Measurements from ENCODE around the gene ANXA7.

ANXA7 gene

GRCh38 chr10:73413528-73414229 is at the start of gene ANXA7:
ANXA7 (minus strand) TSS chr10:73414058; CDS start chr10:73400856, 13,202 bp downstream.
- DNase-seq (ENCODE audit: low spot score), result peak; percentile 94

- DNase-seq (ENCODE audit: low spot score), result no peak
These were observed 47.0 kb upstream of the ANXA7 start for GRCh38 chr10:73460897-73461296.

DNA sequence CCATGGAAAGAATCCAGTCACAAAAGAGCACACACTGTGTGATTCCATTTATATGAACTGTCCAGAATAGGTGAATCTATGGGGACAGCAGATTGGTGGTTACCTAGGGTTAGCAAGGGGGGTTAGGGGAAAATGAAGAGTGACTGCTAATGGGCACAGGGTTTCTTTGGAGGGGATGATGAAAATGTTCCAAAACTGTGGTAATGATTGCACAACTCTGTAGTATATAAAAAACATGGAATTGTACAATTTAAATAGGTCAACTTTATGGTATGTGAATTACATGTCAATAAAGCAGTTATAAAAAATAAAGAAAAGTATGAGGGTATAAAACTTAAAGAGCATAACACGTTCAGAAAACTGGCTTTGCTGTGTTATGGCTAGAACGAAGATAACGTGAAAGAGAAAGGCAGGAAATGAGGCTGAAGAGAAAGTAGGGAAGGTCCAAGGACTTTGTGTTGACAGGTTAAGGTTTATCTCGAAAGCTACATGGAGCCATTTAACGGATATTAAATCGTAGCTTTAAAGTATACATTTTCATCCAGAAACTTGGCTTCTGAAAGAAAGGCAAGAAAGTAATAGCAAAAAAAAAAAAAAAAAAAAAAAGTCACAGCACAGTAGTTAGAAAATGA is 45.9 kb upstream of the ANXA7 start:
- no peak for DNase-seq (ENCODE audit: low spot score)

DNA sequence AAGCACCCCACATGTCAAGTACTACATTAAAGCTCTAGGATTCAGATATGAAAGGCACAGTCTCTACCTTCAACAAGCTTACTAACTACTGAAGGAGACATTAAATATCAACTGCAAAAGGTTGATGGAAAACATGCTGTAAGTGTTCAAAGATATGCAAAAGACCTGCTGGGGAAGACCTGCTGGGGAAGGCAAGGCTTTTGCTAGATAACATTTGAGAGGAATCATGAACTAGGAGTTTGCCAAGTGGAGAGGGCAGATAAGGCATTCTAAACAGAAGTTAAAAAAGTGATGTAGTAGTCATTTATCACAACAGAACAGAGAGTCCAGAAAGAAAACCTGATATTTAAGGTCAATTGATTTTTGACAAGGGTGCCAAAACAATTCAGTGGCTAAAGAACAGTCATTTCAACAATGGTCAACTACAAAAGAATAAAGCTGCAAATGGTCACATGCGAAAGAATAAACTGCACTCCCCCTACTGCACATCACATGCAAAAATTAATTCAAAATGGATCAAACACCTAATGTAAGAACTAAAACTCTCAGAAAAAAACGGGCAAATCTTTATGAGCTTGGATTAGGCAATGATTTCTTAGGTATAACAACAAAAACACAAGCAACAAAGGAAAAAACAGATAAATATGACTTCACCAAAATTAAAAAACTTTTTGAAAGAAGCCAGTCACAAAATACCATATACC is 42.5 kb upstream of the ANXA7 start:
- DNase-seq (ENCODE audit: low spot score), result no peak

- DNase-seq (ENCODE audit: low spot score), result no peak
These were observed 35.3 kb upstream of the ANXA7 start for GRCh38 chr10:73449113-73449512.

GRCh38 chr10:73448384-73448783 is 34.5 kb upstream of the ANXA7 start:
- DNase-seq (ENCODE audit: low spot score), result no peak

- DNase-seq (ENCODE audit: low spot score), result no peak
These were observed 33.1 kb upstream of the ANXA7 start for GRCh38 chr10:73446926-73447325.

- DNase-seq (ENCODE audit: low spot score), result no peak
These were observed 30.6 kb upstream of the ANXA7 start for GRCh38 chr10:73444457-73444856.

DNA sequence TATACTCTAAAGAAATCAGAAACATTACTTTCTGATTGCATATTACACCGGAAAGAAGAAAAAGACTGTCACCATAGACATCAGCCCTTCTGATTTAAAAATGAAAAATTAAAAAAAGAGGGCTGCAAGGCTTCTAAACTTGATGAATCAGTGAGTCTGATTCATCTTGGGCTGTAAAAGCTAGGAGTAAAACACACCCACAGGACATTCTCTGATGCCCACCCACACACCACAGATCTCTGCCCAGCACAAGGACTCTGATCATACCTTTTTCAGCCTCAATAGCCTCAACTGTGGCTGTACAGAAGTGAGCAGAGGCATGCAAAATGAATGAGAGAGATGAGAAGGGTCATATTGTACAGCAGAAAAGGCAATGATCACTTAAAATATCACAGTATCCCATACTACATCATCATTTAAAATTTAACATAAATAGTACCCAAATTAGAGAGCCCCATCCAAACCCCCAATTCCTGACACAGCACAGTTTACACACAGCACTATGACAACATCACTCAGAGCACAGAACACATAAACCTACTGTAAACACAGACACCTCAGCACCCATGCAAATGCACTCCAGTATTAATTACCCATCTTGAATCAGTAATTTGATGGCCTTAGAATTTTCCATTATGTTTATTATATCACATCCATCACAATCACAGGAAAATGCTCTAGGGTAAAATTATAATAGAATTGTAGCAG is 25.9 kb upstream of the ANXA7 start:
- no peak for DNase-seq (ENCODE audit: low spot score)

GRCh38 chr10:73439055-73439454 is 25.2 kb upstream of the ANXA7 start:
- DNase-seq (ENCODE audit: low spot score), result no peak

GRCh38 chr10:73433538-73433867 is 19.6 kb upstream of the ANXA7 start, which contains the start of gene MSS51:
MSS51 (minus strand) TSS chr10:73433561; CDS start chr10:73428284, 5,277 bp downstream.
- no peak for DNase-seq (ENCODE audit: low spot score)

DNA sequence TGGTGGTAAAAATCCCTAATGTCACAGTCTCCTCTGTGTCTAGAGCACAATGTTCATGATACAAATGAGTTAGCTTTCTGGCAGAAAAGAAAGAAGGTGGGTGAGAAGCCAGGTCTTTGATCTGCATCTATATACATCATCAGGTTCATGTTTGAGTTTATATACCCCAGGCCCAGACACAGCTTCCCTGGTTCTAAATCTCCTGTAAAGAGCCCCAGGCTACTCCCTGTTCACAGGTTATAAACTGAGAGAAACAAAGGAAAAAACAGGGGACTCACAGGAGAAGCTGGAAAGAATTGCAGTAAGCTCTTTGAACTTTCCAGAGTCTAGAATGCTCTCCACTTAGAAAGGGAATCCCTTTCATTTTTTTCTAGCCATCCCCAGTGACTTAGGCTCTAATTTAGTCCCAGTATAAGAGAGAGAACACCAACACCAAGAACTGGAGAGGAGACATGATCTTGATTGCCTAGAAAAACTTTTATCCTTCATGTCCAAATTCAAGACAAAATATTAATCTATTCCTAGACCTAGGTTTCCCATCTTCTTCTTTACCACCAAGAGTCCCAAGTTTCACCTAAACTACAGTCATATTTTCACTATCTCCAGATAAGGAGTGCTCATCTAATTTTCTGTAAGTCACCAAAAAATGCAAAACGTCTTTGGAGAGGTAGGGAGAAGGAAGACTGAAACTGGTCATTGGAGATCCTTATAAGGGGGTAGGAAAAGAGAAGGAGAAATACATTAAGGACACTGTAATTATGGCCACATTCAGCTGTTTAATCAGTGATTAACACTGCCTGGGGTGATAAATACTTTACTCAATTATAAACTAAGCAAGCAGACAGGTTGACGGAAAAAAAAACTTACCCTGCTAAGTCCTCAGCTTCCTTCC is 19.0 kb upstream of the ANXA7 start:
- DNase-seq (ENCODE audit: low spot score), result no peak

DNA sequence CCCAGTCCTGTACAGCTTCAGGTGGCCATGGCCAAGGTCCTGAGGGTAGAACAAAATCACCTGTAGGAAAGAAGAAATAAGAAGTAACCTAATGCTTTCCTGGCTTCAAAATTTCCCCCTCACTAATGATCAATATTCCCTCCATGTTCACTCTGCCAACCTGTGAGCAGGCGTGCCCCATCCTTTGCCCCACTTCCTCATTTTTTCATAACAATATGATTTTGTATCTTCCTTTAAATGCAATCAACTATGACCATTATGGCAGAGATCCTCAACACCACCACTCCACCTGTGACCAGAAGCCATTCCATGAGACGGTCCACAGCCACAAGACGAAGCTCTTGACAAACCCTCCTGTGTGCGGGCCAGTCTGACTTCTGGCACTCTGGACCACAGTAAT is 12.5 kb upstream of the ANXA7 start:
- DNase-seq (ENCODE audit: low spot score), result no peak

GRCh38 chr10:73424478-73424877 is 10.6 kb upstream of the ANXA7 start:
- DNase-seq (ENCODE audit: low spot score), result no peak

DNA sequence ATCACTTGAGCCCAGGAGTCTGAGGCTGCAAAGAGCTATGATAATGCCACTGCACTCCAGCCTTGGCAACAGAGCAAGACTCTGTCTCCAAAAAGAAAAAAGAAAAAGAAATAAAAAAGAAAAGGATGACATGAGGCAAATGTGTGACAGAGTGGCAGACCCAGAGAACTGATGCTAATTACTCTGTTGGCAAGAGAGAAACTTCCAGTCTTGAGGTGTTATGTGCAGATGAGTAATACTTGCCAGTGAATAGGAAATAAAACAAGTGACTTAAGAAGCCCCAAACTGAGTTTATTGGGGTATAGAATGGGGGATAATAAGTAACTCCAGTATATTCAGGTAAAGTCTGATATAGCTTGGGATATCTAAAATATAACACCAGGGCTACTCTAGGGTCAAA is 9.5 kb upstream of the ANXA7 start:
- no peak for DNase-seq (ENCODE audit: low spot score)

DNA sequence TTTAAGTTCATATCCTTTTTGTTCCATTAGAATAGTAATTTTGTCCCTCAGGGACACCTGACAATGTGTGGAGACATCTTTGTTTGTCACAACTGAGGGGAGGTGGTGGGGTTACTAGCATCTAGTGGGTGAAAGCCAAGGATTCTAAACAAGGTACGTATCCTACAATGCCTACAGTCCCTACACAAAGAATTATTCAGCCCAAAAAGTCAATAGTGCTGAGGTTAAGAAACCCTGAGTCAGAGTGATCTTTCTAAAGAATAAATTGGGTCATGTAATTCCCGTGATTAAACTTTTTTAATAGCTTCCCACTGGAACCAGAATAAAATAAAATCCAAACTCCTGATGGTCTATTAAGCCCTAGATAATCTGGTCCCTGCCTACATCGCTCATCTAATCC is 2.7 kb upstream of the ANXA7 start:
- no peak for DNase-seq (ENCODE audit: low spot score)

- DNase-seq (ENCODE audit: low spot score), result peak; percentile 31
These were observed 530 bp upstream of the ANXA7 start for GRCh38 chr10:73414230-73414945.

- DNase-seq (ENCODE audit: low spot score), result peak; percentile 54
These were observed 740 bp downstream of the ANXA7 start for GRCh38 chr10:73413108-73413527.

- no peak for DNase-seq (ENCODE audit: low spot score)
These were observed 3.0 kb downstream of the ANXA7 start for GRCh38 chr10:73410897-73411296.

DNA sequence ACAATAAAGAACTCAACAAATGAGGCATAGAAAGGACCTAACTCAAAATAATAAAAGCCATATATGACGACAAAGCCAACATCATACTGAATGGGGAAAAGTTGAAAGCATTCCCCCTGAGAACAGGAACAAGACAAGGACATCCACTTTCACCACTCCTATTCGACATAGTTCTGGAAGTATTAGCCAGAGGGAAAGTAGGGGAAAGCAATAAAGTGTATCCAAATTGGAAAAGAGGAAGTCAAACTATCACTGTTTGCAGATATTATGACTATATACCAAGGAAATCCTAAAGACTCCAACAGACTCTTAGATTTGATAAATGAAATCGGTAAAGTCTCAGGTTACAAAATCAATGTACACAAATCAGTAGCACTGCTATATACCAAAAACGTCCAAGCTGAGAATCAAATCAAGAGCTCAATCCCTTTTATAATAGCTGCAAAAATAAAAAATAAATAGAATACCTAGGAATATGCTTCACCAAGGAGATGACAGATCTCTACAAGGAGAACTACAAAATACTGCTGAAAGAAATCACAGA is 4.8 kb downstream of the ANXA7 start:
- DNase-seq (ENCODE audit: low spot score), result no peak

GRCh38 chr10:73408061-73408460 is 5.8 kb downstream of the ANXA7 start:
- no peak for DNase-seq (ENCODE audit: low spot score)
